ENCODE data around the gene SLC6A11. TPM values are rescaled to one million over a fixed set of nuclear protein-coding genes. Genes with fewer than 3 reads are reported as not detected.

SLC6A11 gene
- total RNA-seq, 1 donor from 2014 or later: 0.19 TPM

GRCh38 chr3:10928961-10929471, 113.0 kb downstream of the SLC6A11 start:
- no peaks in the 10 kb centered on the region for H3K36me3 Mint-ChIP-seq (ENCODE audit: insufficient read depth)
- H3K9me3 Mint-ChIP-seq (ENCODE audit: low read depth): peaks cover 5% of the 10 kb centered on the region
- no peaks in the 10 kb centered on the region for H3K4me1 Mint-ChIP-seq (ENCODE audit: low read depth)
- H3K27me3 Mint-ChIP-seq: peaks cover 19% of the 10 kb centered on the region
- no peak overlapping the region for H3K27ac Mint-ChIP-seq
- H3K4me3 Mint-ChIP-seq (ENCODE audit: low read depth): no peak overlapping the region
- no peak for TF ChIP-seq CTCF (IDR thresholded peaks at IDR 0.05; ENCODE audit: unreplicated experiment)
- DNase-seq (ENCODE audit: low spot score, unreplicated experiment): no peak

- no peak for DNase-seq (ENCODE audit: low spot score, unreplicated experiment)
- no peak overlapping the region for H3K27ac Mint-ChIP-seq
- H3K27me3 Mint-ChIP-seq: peaks cover 13% of the 10 kb centered on the region
- no peaks in the 10 kb centered on the region for H3K9me3 Mint-ChIP-seq (ENCODE audit: low read depth)
- no peaks in the 10 kb centered on the region for H3K36me3 Mint-ChIP-seq (ENCODE audit: insufficient read depth)
- H3K4me1 Mint-ChIP-seq (ENCODE audit: low read depth): no peaks in the 10 kb centered on the region
- no peak overlapping the region for H3K4me3 Mint-ChIP-seq (ENCODE audit: low read depth)
- no peak for TF ChIP-seq CTCF (IDR thresholded peaks at IDR 0.05; ENCODE audit: unreplicated experiment)
Observed at GRCh38 chr3:10929978-10930665, 114.1 kb downstream of the SLC6A11 start.

GRCh38 chr3:10930666-10931040, 114.6 kb downstream of the SLC6A11 start:
- Mint-ChIP-seq H3K4me3 (ENCODE audit: low read depth) (no peak overlapping the region), H3K4me1 (ENCODE audit: low read depth) (no peaks in the 10 kb centered on the region), H3K27ac (no peak overlapping the region), H3K27me3 (peaks cover 13% of the 10 kb centered on the region), H3K36me3 (ENCODE audit: insufficient read depth) (no peaks in the 10 kb centered on the region), H3K9me3 (ENCODE audit: low read depth) (no peaks in the 10 kb centered on the region)
- no peak for DNase-seq (ENCODE audit: low spot score, unreplicated experiment)
- no peak for TF ChIP-seq CTCF (IDR thresholded peaks at IDR 0.05; ENCODE audit: unreplicated experiment)

- Mint-ChIP-seq H3K27me3 (peaks cover 22% of the 10 kb centered on the region), H3K9me3 (ENCODE audit: low read depth) (no peaks in the 10 kb centered on the region), H3K27ac (no peak overlapping the region), H3K4me3 (ENCODE audit: low read depth) (no peak overlapping the region), H3K36me3 (ENCODE audit: insufficient read depth) (no peaks in the 10 kb centered on the region), H3K4me1 (ENCODE audit: low read depth) (no peaks in the 10 kb centered on the region)
- no peak for DNase-seq (ENCODE audit: low spot score, unreplicated experiment)
- no peak for TF ChIP-seq CTCF (IDR thresholded peaks at IDR 0.05; ENCODE audit: unreplicated experiment)
Observed at GRCh38 chr3:10932596-10932995, 116.6 kb downstream of the SLC6A11 start.

GRCh38 chr3:10933021-10933420, 117.0 kb downstream of the SLC6A11 start:
- Mint-ChIP-seq H3K9me3 (ENCODE audit: low read depth) (no peaks in the 10 kb centered on the region), H3K36me3 (ENCODE audit: insufficient read depth) (no peaks in the 10 kb centered on the region), H3K27ac (no peak overlapping the region), H3K27me3 (peaks cover 25% of the 10 kb centered on the region), H3K4me3 (ENCODE audit: low read depth) (no peak overlapping the region), H3K4me1 (ENCODE audit: low read depth) (no peaks in the 10 kb centered on the region)
- no peak for DNase-seq (ENCODE audit: low spot score, unreplicated experiment)
- no peak for TF ChIP-seq CTCF (IDR thresholded peaks at IDR 0.05; ENCODE audit: unreplicated experiment)
